GM23248 (cell line): ENCODE measurements around the gene CGN. TPM values are rescaled to one million over a fixed set of nuclear protein-coding genes. Genes with fewer than 3 reads are reported as not detected.

Experiments used
- DNase-seq: peaks from one replicate; pipeline ENCODE4 v3.0.0-alpha.2; 2015
- H2AFZ ChIP-seq: fragments of 200-600 bp; sonication (generic); 2 replicates; pipeline ENCODE4 v1.6.1; 2016; ENCODE audit warnings: antibody characterized with exemption
- H3F3A ChIP-seq: fragments of 200-600 bp; sonication (generic); 2 replicates; pipeline ENCODE4 v1.6.1; 2016; ENCODE audit warnings: mild to moderate bottlenecking, antibody characterized with exemption, mixed run types; ENCODE audit not compliant: insufficient read depth
- H3K27ac ChIP-seq: fragments of 200-600 bp; sonication (generic); 2 replicates; pipeline ENCODE4 v1.5.1; 2016; ENCODE audit warnings: mild to moderate bottlenecking
- H3K27me3 ChIP-seq: fragments of 200-600 bp; sonication (generic); replicated peaks from 2 replicates; pipeline ENCODE4 v1.6.1; 2016; ENCODE audit warnings: mild to moderate bottlenecking; ENCODE audit not compliant: insufficient read depth
- H3K36me3 ChIP-seq: fragments of 200-600 bp; sonication (generic); 2 replicates; pipeline ENCODE4 v1.6.1; 2016; ENCODE audit warnings: low read depth, mild to moderate bottlenecking
- H3K4me1 ChIP-seq: fragments of 200-600 bp; sonication (generic); 2 replicates; pipeline ENCODE4 v1.6.1; 2016; ENCODE audit warnings: mild to moderate bottlenecking; ENCODE audit not compliant: insufficient read depth
- H3K4me2 ChIP-seq: fragments of 200-600 bp; sonication (generic); one replicate; pipeline ENCODE4 v1.6.1; 2016; ENCODE audit warnings: mild to moderate bottlenecking; ENCODE audit not compliant: unreplicated experiment
- H3K4me3 ChIP-seq: fragments of 200-600 bp; sonication (generic); 2 replicates; pipeline ENCODE4 v1.5.1; 2016; ENCODE audit warnings: mild to moderate bottlenecking
- H3K79me2 ChIP-seq: fragments of 200-600 bp; sonication (generic); 2 replicates; pipeline ENCODE4 v1.6.1; 2016; ENCODE audit warnings: mild to moderate bottlenecking; ENCODE audit not compliant: insufficient read depth
- H3K9ac ChIP-seq: fragments of 200-600 bp; sonication (generic); 2 replicates; pipeline ENCODE4 v1.6.1; 2016; ENCODE audit warnings: mild to moderate bottlenecking
- H3K9me2 ChIP-seq: fragments of 200-600 bp; sonication (generic); 2 replicates; pipeline ENCODE4 v1.6.1; 2016; ENCODE audit warnings: mixed run types, mild to moderate bottlenecking, moderate library complexity; ENCODE audit not compliant: insufficient read depth
- H3K9me3 ChIP-seq: fragments of 200-600 bp; sonication (generic); one replicate; pipeline ENCODE4 v1.6.1; 2017; ENCODE audit warnings: low read depth
- H4K20me1 ChIP-seq: fragments of 200-600 bp; sonication (generic); 2 replicates; pipeline ENCODE4 v1.6.0; 2016; ENCODE audit not compliant: insufficient read depth
- EZH2 ChIP-seq: fragments of 200-600 bp; sonication (generic); IDR thresholded peaks from 2 replicates; pipeline ENCODE4 v1.6.1; 2018; ENCODE audit warnings: antibody characterized with exemption, mild to moderate bottlenecking; ENCODE audit not compliant: insufficient read depth, poor library complexity, severe bottlenecking
- EZH2phosphoT487 ChIP-seq: fragments of 200-600 bp; sonication (generic); IDR thresholded peaks from 2 replicates; pipeline ENCODE4 v1.6.1; 2018; ENCODE audit warnings: antibody characterized with exemption, moderate library complexity, mild to moderate bottlenecking, low read depth; ENCODE audit not compliant: insufficient read depth
- WGBS, 2 experiments: methylation state at CpG; one replicate each; pipeline ENCODE4 v1.1.6; 2015 to 2017; ENCODE audit warnings: low lambda C conversion rate in 2 of 2, low coverage in 1 of 2; ENCODE audit errors: missing lambda C conversion rate in 2 of 2; 5-methylcytosine and 5-hydroxymethylcytosine counted together
- in situ Hi-C: fragments of 300-500 bp; cut with MboI; formaldehyde crosslinking; loops from 2 replicates; pipeline ENCODE4 v1.15.0; 2020
- polyA plus RNA-seq: library from polyadenylated mRNA; unstranded; fragments of >200 nt; fragmentation: Nextera tagmentation; extraction: Ambion mirVana; gene quantifications from 2 replicates; pipeline ENCODE4 v1.2.1, GENCODE V29; 2016
- total RNA-seq: library from RNA; depleted of rRNA; stranded (reverse); fragments of >200 nt; shearing (Covaris generic); gene quantifications from 2 replicates; pipeline ENCODE4 v1.2.3, GENCODE V29; 2014

The CGN gene
- total and polyA plus RNA-seq, 2 experiments from 2014 or later, result not detected

DNA sequence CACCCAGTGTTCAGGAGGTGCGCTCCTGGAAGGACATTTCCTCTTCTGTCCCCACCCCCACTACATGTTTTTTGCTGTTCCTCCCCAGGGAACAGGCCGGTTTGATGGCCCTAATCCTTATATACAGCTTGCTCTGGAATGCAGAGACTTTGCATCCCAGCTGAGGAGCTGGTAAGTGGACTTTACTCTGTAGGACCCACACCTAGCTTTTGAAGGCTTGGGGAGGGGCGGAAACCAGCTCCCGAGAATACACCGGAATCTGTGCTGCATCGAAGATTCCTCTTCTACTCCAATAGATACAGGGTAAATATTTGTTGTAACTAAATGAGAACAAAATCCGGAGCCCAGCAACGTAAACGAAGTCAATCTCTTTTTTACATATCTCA is 1.2 kb upstream of the CGN start:
- Histone ChIP-seq H3K4me1 (peaks cover 4% of the 10 kb centered on the region), H3K4me3 (no peak overlapping the region), H3F3A (no peaks in the 10 kb centered on the region), H3K79me2 (no peaks in the 10 kb centered on the region), H2AFZ (no peak overlapping the region), H3K27me3 (peaks cover 86% of the 10 kb centered on the region), H3K9me2 (no peaks in the 10 kb centered on the region), H3K4me2 (no peak overlapping the region), H3K9me3 (no peaks in the 10 kb centered on the region), H3K36me3 (no peaks in the 10 kb centered on the region), H3K9ac (no peak overlapping the region), H3K27ac (no peak overlapping the region), H4K20me1 (no peaks in the 10 kb centered on the region)
- 43 to 47% methylated on average over 9 of the region's 9 CpGs for WGBS, 2 experiments
- in situ Hi-C loops, result no loop called here
- no peak for DNase-seq
- TF ChIP-seq EZH2 (no peak), EZH2phosphoT487 (no peak)

DNA sequence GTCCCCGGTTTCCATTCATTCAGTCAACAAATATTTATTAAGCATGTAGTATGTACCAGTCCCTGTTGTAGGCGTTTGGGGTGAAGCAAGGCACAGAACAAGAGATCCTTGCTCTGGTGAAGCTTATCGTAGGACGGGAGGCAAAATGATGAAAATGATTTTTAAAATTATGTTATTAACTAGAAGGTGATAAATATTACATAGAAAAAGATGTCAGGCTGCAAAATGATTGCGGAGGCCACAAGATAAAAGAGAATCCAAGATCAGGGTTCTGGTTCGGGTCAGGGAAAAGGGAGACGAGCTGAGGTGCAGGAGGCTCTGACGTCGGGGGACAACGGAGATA is 602 bp upstream of the CGN start:
- Histone ChIP-seq H3K4me3 (peak overlapping the region; percentile 63), H3K27me3 (peaks cover 81% of the 10 kb centered on the region), H3K9me2 (no peaks in the 10 kb centered on the region), H4K20me1 (no peaks in the 10 kb centered on the region), H3K9ac (no peak overlapping the region), H3F3A (no peaks in the 10 kb centered on the region), H3K79me2 (no peaks in the 10 kb centered on the region), H2AFZ (peak overlapping the region; percentile 38; the same call in 1 of the 2 replicates), H3K36me3 (no peaks in the 10 kb centered on the region), H3K4me1 (peaks cover 4% of the 10 kb centered on the region), H3K9me3 (no peaks in the 10 kb centered on the region), H3K27ac (no peak overlapping the region), H3K4me2 (peak overlapping the region; percentile 64)
- TF ChIP-seq EZH2 (peak; percentile 99), EZH2phosphoT487 (0 out of 2 replicates have a peak, but pooled peaks have one; percentile 48)
- in situ Hi-C loops, result no loop called here
- WGBS, 2 experiments, result 6 to 9% methylated on average over 10 of the region's 10 CpGs
- no peak for DNase-seq

DNA sequence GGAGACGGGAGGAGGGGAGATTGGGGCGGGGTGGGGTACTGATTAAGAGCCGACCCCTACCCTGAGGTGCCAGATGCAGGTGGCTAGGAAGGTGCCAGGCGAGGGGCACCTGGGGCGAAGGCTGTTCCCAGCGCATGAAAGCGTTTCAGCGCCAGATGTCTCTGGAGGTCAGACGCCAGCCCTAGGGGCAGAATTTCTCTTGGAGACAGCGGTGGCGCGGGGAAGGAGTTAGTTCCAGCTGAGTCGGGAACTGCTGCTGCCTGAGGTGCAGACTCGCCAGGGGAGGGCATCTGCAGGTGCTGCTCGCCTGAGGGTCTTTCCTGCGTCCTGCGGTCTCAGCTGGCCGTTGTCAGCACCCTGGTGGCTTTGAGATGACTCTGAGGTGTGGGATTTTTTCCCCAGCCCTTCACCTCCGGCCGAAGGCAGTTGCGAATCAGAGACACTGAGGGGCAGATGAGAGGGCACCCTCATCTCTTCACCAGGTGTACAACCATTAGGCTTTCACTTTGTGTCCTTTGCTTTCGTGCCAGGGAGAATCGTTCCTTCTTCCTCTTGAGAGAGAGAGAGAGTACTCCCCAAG is 539 bp downstream of the CGN start:
- no peaks in the 10 kb centered on the region for H4K20me1 ChIP-seq
- no peak overlapping the region for H3K9ac ChIP-seq
- peak overlapping the region; percentile 38; the same call in 1 of the 2 replicates for H2AFZ ChIP-seq

DNA sequence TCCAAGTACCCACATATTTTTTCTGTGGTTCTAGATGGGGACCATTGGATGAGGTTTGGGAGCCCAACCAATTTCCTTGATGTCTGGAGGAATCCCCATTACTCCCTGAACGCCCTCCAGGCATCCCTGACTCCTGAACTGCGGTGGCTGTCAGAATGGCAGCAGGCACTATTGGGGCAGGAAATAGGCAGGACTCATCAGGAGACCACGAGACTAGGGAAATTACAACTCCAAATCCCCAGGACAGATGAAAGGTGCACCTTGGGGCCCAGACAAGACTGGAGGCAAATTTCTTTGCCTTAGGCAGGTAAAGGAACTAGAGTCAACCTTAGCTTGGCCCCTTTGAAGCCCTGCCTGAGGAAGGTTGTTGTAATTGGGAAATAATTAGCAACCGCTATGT is 1.1 kb downstream of the CGN start:
- no peak overlapping the region for H3K4me3 ChIP-seq
- H3K36me3 ChIP-seq, result no peaks in the 10 kb centered on the region
- no peaks in the 10 kb centered on the region for H4K20me1 ChIP-seq
- H3K27ac ChIP-seq, result no peak overlapping the region
- no peak overlapping the region for H2AFZ ChIP-seq
- no peak for DNase-seq
- H3K4me2 ChIP-seq, result no peak overlapping the region
- H3K27me3 ChIP-seq, result peaks cover 75% of the 10 kb centered on the region
- 27% methylated on average over 4 of the region's 4 CpGs for WGBS, 2 experiments
- no peaks in the 10 kb centered on the region for H3F3A ChIP-seq
- H3K9ac ChIP-seq, result no peak overlapping the region
- peaks cover 4% of the 10 kb centered on the region for H3K4me1 ChIP-seq
- no peaks in the 10 kb centered on the region for H3K79me2 ChIP-seq
- in situ Hi-C loops, result no loop called here
- TF ChIP-seq EZH2phosphoT487 (no peak), EZH2 (no peak)
- no peaks in the 10 kb centered on the region for H3K9me2 ChIP-seq
- H3K9me3 ChIP-seq, result no peaks in the 10 kb centered on the region

More for the DNA sequence above, 539 bp downstream of the CGN start:
- Histone ChIP-seq H3F3A (no peaks in the 10 kb centered on the region), H3K4me1 (peaks cover 4% of the 10 kb centered on the region), H3K4me2 (peak overlapping the region; percentile 64), H3K27ac (no peak overlapping the region), H3K36me3 (no peaks in the 10 kb centered on the region), H3K79me2 (no peaks in the 10 kb centered on the region), H3K9me2 (no peaks in the 10 kb centered on the region), H3K4me3 (peak overlapping the region; percentile 63), H3K9me3 (no peaks in the 10 kb centered on the region), H3K27me3 (peaks cover 78% of the 10 kb centered on the region)
- 2 to 3% methylated on average over 22 to 23 of the region's 23 CpGs for WGBS, 2 experiments
- DNase-seq, result peak; percentile 50
- TF ChIP-seq EZH2phosphoT487 (no peak), EZH2 (no peak)
- in situ Hi-C loops, result no loop called here
